ENCODE results near the gene ZBED3. TPM values are rescaled to one million over a fixed set of nuclear protein-coding genes. Genes with fewer than 3 reads are reported as not detected.

The ZBED3 gene
- total RNA-seq, 1 donor from 2014 or later = 3.6 TPM

Other genes starting within 250 kb of the ZBED3 start
- not detected in 2 replicates for gene S100Z, start 237.3 kb downstream of the ZBED3 start, total RNA-seq
- 0.17 and 0.19 TPM in 2 replicates for gene CRHBP, start 134.2 kb downstream of the ZBED3 start, total RNA-seq
- gene AGGF1, start 56.9 kb downstream of the ZBED3 start, total RNA-seq = 26.7 and 33.8 TPM in 2 replicates
- gene PDE8B, start 123.4 kb upstream of the ZBED3 start, total RNA-seq = under 0.01 TPM in 2 replicates

All from dermis blood vessel endothelial cell (primary cell).